Heart left ventricle (tissue), 13 donors: ENCODE measurements around the gene C4B.

Source experiments
- CTCF ChIP-seq, 12 donors: fragments of 200-600 bp; sonication (generic) in 4 of 12; IDR thresholded peaks; one replicate each; pipeline versions ENCODE4 v1.5.0 to v1.8.0; 2018 to 2022; ENCODE audit warnings: antibody characterized with exemption in 12 of 12, mild to moderate bottlenecking in 5 of 12
- POLR2A ChIP-seq, 2 donors: fragments of 450-650 bp; IDR thresholded peaks; one replicate each; pipeline ENCODE4 v1.6.1; 2017; ENCODE audit warnings: antibody characterized with exemption in 2 of 2, mild to moderate bottlenecking in 2 of 2, moderate library complexity in 2 of 2
- donor health status: ischemic (EF 13 %, LVEDD 7.1; RV severe dilation, severe dysfunction).
- donor health status: DM: no; HTN: yes; CAD: no.
- donor health status: DM: no; HTN: no; CAD: no.
- donor health status: ischemic (EF 25% LVEDD 6.9; RV normal size, moderate dysfunction).
- donor health status: ischemic (EF 25% LVEDD 5.7; RV mildly dilated, moderate dysfunction).
- donor health status: ischemic (EF 35%, LVEDD 5.7; RV mildly dilated, moderate dysfunction).
- donor health status: nonischemic (EF 11% LVEDD 7.7; RV severe dilation, severe dysfunction).
- donor health status: DM: yes; HTN: yes; CAD: no.
- donor health status: PGD.
- donor health status: ischemic (EF 29% LVEDD 5.4; RV normal size, mild dysfunction).
- donor health status: nonischemic (EF 23%, LVEDD 6.1; RV moderate dilation, normal function).

- TF ChIP-seq POLR2A (IDR thresholded peaks at IDR 0.05) (no peak), CTCF (IDR thresholded peaks at IDR 0.05) (no peak)
Observed at GRCh38 chr6:32056254-32056653, 41.7 kb downstream of the C4B start.
